Measurements from ENCODE around the gene PTPN3.

PTPN3 gene

GRCh38 chr9:109451311-109452025 lies 46.6 kb downstream of the PTPN3 start:
- DNase-seq: no peak

- DNase-seq: no peak
Measured at GRCh38 chr9:109450346-109450745, 47.8 kb downstream of the PTPN3 start.

GRCh38 chr9:109449036-109449798 lies 48.9 kb downstream of the PTPN3 start:
- DNase-seq: no peak

DNA sequence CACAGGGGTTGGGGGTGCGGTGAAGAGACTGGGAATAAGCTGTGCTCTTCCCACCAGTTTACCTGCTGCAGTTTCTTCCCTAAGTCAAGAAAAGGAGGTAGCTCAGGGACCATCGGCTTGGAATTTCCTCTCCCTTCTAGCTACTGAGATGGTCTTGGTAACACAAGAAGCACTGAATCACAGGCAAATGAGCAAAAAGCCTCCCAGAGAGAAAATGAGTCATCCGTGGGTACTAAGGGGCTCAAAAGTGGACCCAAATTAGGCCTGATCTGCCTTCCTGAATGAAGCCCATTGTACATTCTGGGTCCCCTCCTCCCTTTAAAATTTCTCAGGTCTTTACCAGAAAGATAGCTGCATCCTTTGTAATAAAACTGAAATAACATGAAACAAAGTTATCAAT lies 49.9 kb downstream of the PTPN3 start:
- DNase-seq: no peak

DNA sequence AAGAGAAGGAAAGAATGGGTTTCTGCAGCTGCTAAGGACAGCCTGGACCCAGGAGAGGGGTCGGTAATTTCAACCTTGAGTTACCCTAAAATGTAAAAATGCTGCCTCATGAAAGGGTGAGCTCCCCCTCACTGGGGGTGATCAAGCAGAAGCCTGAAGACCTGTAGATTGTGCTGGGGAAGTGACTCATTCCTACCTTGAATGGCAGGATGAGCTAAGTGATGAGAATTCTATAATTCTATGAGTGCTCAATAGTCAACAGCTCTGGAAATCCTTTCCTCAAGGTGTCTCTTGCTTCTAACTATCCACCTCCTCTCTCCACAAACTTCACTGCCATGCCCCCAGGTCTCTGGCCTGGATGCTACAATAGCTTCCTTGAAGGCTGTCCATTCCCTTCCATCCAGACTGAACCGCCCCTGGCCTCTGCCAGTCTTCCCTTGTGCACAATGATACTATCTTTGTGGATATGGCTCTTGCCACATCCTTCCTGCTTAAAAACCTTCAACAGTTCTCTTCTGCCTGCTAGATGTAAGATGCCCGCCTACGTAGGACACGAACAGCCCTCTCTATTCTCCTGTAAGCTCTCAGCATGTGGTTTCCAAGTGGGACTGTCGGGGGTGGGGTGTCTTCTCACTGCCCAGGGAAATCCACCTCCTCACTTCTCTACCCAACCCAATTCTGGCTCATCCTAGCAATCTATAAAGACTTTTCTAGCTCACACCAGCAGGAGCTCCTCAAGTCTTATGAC lies 50.6 kb downstream of the PTPN3 start:
- no peak for DNase-seq

DNA sequence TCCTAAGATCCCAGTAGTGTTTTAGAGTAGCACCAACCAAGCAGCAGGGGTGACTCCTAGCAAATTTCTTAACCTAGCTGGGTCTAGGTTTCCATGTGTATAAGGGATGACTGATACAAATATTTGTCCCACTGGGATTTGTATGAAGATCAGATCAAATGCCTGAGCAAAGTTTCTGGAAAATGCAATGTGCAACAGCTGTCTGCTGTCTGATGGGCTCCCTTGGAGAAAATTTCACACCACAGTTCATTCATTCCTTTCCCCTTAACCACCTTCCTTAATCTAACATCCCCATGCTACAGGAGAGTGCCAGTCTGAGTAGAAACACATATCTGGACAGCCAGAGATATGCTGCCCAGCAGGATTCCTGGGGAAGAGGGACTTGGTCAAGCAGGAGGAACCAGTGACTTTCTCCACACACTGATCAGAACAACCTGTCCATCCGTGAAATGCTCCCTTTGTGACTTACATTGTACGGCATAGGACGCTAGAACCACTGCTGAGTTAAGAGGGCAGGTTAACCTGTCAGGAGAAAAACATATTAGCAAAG lies 53.3 kb downstream of the PTPN3 start:
- no peak for DNase-seq

- no peak for DNase-seq
Measured at GRCh38 chr9:109442716-109443115, 55.4 kb downstream of the PTPN3 start.

GRCh38 chr9:109441296-109441695 lies 56.8 kb downstream of the PTPN3 start:
- DNase-seq: no peak

DNA sequence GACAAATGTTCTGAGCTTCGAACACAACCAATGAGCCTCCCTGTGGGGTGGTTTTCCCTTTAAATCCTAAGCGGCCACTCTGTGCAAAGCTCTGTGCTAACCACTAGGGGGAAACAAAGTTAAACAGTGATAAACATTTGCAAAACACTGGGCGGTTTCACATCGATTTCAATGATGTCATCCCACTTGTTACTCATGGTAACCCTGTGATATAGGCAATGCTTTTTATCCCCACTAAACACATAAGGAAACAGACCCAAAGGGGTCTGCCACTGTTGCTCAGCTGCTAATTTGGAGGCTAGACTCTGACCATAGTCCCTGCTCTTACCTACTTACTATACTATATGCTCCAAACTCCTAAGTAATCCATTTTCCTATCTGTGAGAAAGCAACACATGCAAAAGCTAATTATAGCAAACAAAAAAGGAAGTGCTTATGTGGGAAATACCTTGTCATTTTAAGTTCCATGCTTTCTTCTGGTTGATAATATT lies 57.3 kb downstream of the PTPN3 start:
- DNase-seq: peak; percentile 59

DNA sequence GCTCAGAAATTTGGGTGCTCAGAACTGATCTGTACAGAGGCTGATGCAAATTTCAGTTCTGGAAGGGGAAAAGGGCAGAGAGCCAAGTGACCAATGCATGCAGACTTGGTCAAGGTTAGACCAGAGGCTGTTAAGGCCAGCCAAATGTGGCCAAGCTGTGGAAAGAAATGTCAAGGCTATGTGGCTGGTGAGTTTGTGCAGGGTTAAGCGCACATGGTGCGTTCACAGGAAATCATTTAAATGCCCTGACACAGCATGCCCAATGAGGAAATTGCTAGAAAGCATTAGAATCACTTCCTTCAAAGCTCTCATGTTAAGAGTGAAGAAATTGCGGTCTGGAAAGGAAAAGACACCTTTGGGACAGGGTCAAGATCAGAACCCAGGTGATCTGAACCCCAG lies 58.0 kb downstream of the PTPN3 start:
- no peak for DNase-seq

GRCh38 chr9:109439378-109440116 lies 58.6 kb downstream of the PTPN3 start:
- no peak for DNase-seq

DNA sequence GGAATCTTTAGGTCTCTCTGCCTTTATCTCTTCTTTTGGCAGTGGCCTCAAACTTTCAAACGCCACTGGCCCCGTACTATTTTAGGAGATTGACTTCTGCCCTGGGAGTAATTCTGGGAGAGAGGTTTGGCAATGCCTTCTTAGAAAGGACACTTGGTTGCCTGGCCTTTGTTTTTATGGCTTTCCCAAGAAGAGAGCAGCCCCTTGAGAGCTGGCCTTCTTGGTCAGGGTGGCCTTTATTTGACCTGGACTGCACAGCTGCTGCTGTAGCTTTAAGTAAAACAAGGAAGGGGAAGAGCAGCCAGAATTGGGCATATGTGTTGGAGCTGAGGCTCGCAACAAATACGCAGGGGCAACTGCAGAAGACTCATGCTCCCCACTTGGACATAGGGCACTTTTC lies 60.8 kb downstream of the PTPN3 start:
- peak; percentile 39 for DNase-seq

- no peak for DNase-seq
Measured at GRCh38 chr9:109436071-109436470, 62.0 kb downstream of the PTPN3 start.

DNA sequence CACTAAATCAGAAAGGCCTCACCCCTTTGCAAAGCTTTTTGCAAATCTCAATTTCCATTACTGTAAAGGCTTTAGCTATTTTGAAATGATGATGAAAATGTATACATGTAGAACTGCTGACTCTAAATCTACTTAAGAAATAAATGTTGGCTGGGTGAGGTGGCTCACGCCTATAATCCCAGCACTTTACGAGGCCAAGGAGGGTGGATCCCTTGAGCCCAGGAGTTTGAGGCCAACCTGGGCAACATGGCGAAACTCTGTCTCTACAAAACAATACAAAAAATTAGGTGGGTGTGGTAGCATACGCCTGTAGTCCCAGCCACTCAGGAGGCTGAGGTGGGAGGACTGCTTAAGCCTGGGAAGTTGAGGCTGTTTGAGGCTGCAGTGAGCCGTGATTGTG lies 64.6 kb downstream of the PTPN3 start:
- DNase-seq: no peak

GRCh38 chr9:109430231-109430630 lies 67.9 kb downstream of the PTPN3 start:
- DNase-seq: no peak

DNA sequence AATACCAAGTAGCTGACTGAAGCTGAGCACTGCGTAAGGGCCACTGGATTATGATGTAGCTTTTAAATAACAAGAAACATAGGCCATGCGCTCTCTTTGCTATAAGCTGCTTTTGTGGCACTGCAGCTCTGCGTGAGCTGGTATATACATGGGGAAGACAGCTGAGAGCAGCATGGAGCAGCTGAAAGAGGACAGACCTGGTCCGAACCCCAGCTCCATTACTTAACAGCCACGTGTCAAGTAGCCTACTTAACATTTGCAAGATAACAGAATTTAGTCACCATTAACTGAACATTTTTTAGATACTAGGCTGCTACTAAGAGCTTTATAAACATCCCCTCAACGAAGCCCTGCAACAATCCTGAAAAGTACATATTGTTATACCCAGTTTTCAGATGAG lies 69.3 kb downstream of the PTPN3 start:
- DNase-seq: no peak

- DNase-seq: no peak
Measured at GRCh38 chr9:109427886-109428285, 70.2 kb downstream of the PTPN3 start.

DNA sequence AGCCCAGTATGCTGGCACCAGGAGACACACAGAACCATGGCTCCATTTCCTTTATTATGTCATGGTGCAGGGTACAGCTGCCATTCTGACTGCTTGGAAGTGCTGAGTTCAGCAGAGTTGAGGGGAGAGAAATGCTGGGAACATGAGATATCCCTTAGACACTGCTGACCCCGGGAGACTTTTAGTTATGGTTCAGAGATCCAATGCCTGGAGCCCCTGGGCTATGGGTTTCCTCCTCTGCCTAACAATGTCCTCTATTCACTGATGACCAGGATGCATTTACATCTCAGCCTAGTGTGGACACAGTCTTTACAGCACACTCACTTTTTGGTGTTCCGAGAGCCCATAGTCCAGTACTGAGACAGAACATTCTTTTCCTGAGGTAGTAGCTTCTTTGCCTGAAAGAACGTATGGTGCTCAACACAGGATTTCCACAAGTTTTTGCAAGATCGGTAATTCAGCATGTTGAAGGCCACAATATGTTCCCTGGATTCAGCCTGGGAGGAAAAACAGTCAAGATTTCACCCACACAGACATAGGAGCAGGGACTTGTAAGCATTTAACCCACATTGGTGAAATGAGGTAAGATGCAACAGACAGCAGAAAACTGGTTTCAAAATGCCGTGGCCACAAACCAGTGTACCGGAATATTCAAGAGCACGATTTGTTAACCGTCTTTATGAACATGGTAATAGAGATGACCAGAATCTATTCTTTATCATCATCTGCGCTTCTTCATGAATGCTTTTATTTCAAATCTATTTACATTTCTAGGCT lies 71.3 kb downstream of the PTPN3 start:
- DNase-seq: no peak

GRCh38 chr9:109424618-109425017 lies 73.5 kb downstream of the PTPN3 start:
- DNase-seq: no peak

DNA sequence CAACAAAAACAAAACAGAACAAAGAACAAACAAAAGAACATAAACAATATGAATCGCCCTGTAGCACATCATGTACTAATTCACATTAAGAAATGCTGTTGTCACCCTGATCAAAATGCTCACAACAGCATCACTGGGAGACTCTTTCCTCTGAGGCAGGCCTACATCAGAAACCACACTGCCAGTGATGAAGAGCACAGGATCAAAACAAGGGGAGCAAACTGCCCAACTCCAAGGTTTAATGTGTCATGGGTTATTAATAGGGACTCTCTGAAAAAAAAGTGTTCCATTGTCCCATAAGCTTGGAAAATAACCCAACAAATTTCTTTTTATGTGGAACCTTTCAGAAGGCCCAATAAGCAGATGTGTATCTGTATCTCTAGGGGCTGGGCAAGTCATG lies 74.2 kb downstream of the PTPN3 start:
- no peak for DNase-seq

DNA sequence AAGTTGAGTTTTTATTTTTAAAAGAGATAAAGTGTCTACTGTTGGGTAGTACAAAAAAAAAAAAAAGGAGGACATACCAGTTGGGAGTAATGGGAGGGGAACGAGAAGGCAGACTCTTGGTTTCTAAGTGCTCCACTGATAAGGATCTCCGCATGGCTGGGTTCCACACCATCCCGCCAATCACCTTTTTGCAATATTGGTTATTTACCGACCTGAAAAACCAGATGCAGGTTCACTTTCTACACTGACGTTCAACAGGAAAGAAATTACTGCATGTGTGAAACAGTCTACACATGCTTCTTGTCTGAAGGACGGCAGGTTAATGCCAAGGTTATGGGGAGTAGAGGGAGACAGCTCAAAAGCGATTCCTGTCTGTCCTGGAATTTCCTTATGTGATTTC lies 75.5 kb downstream of the PTPN3 start:
- DNase-seq: no peak
